Glutamatergic neuron (in vitro differentiated cells): ENCODE results near the gene PLXDC2. TPM values are rescaled to one million over a fixed set of nuclear protein-coding genes. Genes with fewer than 3 reads are reported as not detected.

Experiments
- DNase-seq: peaks from one replicate; pipeline ENCODE4 v3.0.0; 2022
- H3K27ac Mint-ChIP-seq: one replicate; pipeline ENCODE4 v1.8.0; 2020; ENCODE audit warnings: mild to moderate bottlenecking, mixed read lengths, inconsistent platforms; ENCODE audit not compliant: unreplicated experiment
- H3K27me3 Mint-ChIP-seq: one replicate; pipeline ENCODE4 v1.8.0; 2020; ENCODE audit warnings: mild to moderate bottlenecking, moderate library complexity, mixed read lengths, inconsistent platforms; ENCODE audit not compliant: unreplicated experiment
- H3K36me3 Mint-ChIP-seq: one replicate; pipeline ENCODE4 v1.8.0; 2020; ENCODE audit warnings: mild to moderate bottlenecking, mixed read lengths, inconsistent platforms; ENCODE audit not compliant: unreplicated experiment
- H3K4me1 Mint-ChIP-seq: one replicate; pipeline ENCODE4 v1.8.0; 2020; ENCODE audit warnings: mild to moderate bottlenecking, low read depth, mixed read lengths, inconsistent platforms; ENCODE audit not compliant: unreplicated experiment
- H3K4me3 Mint-ChIP-seq: one replicate; pipeline ENCODE4 v1.8.0; 2020; ENCODE audit warnings: mild to moderate bottlenecking, mixed read lengths, inconsistent platforms; ENCODE audit not compliant: unreplicated experiment
- H3K9me3 Mint-ChIP-seq: one replicate; pipeline ENCODE4 v1.8.0; 2020; ENCODE audit warnings: mild to moderate bottlenecking, moderate library complexity, mixed read lengths, inconsistent platforms; ENCODE audit not compliant: unreplicated experiment
- total RNA-seq: library from RNA; stranded (reverse); fragmentation: NEBNext Ultra II Directional; extraction: Animal tissue kit (Norgen Biotek cat#: 25700); gene quantifications from one replicate; pipeline ENCODE4 v1.2.1, GENCODE V29; 2021; ENCODE audit not compliant: unreplicated experiment
- TF ChIP-seq, protein P1 (sequence below): fragments of 200-600 bp; sonication (generic); IDR thresholded peaks from one replicate; pipeline ENCODE4 v1.5.0; 2021; ENCODE audit not compliant: partially characterized antibody, unreplicated experiment

The PLXDC2 gene
- total RNA-seq, 1 donor from 2014 or later = 3.9 TPM

- TF ChIP-seq, protein P1, sequence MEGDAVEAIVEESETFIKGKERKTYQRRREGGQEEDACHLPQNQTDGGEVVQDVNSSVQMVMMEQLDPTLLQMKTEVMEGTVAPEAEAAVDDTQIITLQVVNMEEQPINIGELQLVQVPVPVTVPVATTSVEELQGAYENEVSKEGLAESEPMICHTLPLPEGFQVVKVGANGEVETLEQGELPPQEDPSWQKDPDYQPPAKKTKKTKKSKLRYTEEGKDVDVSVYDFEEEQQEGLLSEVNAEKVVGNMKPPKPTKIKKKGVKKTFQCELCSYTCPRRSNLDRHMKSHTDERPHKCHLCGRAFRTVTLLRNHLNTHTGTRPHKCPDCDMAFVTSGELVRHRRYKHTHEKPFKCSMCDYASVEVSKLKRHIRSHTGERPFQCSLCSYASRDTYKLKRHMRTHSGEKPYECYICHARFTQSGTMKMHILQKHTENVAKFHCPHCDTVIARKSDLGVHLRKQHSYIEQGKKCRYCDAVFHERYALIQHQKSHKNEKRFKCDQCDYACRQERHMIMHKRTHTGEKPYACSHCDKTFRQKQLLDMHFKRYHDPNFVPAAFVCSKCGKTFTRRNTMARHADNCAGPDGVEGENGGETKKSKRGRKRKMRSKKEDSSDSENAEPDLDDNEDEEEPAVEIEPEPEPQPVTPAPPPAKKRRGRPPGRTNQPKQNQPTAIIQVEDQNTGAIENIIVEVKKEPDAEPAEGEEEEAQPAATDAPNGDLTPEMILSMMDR = no peak
- no peaks in the 10 kb centered on the region for H3K36me3 Mint-ChIP-seq
- DNase-seq = no peak
- H3K4me1 Mint-ChIP-seq = no peaks in the 10 kb centered on the region
- no peaks in the 10 kb centered on the region for H3K27me3 Mint-ChIP-seq
- H3K27ac Mint-ChIP-seq = no peak overlapping the region
- H3K9me3 Mint-ChIP-seq = no peaks in the 10 kb centered on the region
- H3K4me3 Mint-ChIP-seq = no peak overlapping the region
These were observed 448.9 kb downstream of the PLXDC2 start for GRCh38 chr10:20265146-20265545.

DNA sequence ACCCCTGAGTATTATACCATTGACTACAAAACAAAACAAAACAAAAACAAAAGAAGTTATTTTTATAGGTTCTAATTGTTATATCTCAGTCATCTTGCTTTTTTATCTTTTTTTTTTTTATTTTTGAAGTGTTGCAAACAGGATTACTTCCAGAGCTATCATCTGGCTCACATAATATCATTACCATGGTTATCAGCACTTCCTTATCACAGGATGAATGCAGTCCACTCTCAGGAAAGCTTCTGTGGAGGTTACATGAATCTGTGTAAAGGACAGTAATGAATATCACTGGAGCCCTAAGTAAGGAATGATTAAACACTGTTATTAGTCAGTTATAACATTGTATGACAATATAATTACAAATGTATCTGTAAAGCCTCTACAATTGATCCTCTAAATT, 451.5 kb downstream of the PLXDC2 start:
- Mint-ChIP-seq H3K36me3 (no peaks in the 10 kb centered on the region), H3K27me3 (no peaks in the 10 kb centered on the region), H3K4me1 (no peaks in the 10 kb centered on the region), H3K9me3 (no peaks in the 10 kb centered on the region), H3K27ac (no peak overlapping the region), H3K4me3 (no peak overlapping the region)
- TF ChIP-seq, protein P1 = no peak
- DNase-seq = no peak

DNA sequence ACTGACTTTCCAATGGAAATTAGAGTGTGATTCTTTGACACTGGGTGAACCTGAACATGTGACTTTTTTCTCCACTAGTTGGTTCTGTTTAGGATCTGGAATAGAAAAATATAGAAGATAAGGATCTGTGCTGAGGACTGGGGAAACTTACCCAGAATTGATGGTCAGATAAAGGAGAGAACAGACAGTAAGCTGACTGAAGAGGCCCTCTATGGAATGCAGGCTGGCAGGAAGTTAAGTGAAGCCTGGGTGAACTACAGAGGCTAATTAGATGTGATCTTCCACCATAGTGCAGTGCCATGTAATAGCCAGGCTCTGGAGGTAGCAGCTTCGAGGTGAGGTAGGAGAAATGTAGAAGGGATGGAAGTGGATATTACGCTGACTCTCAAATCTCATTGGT, 455.3 kb downstream of the PLXDC2 start:
- no peaks in the 10 kb centered on the region for H3K4me1 Mint-ChIP-seq
- no peaks in the 10 kb centered on the region for H3K36me3 Mint-ChIP-seq
- DNase-seq = no peak
- TF ChIP-seq, protein P1 = no peak
- no peak overlapping the region for H3K27ac Mint-ChIP-seq
- H3K27me3 Mint-ChIP-seq = no peaks in the 10 kb centered on the region
- H3K9me3 Mint-ChIP-seq = no peaks in the 10 kb centered on the region
- H3K4me3 Mint-ChIP-seq = no peak overlapping the region

- TF ChIP-seq, protein P1 = no peak
- no peak for DNase-seq
- Mint-ChIP-seq H3K27ac (no peak overlapping the region), H3K36me3 (no peaks in the 10 kb centered on the region), H3K4me3 (no peak overlapping the region), H3K27me3 (no peaks in the 10 kb centered on the region), H3K4me1 (no peaks in the 10 kb centered on the region), H3K9me3 (no peaks in the 10 kb centered on the region)
These were observed 456.4 kb downstream of the PLXDC2 start for GRCh38 chr10:20272608-20273007.

DNA sequence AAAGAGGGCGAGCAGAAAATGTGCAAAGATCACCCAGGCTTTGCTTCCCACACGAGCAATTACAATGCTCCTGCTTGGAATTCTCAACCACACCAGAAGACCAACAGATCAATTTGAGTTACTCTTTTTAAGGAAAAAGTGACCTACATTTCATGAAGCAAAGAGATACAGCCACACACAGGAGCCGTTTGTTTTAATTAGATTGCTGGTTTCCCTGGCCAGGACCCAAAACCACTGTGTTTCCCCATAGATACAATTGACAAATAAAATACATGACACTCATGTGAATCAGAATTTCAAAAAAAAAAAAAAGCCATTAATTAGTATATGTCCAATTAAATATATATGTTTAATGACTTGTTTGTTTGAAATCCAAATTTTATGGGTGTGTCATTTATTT, 458.3 kb downstream of the PLXDC2 start:
- Mint-ChIP-seq H3K4me3 (no peak overlapping the region), H3K4me1 (no peaks in the 10 kb centered on the region), H3K27me3 (no peaks in the 10 kb centered on the region), H3K9me3 (no peaks in the 10 kb centered on the region), H3K36me3 (no peaks in the 10 kb centered on the region), H3K27ac (no peak overlapping the region)
- DNase-seq = no peak
- TF ChIP-seq, protein P1 = no peak
